ENCODE data around the gene GNAZ. TPM values are rescaled to one million over a fixed set of nuclear protein-coding genes. Genes with fewer than 3 reads are reported as not detected.

GNAZ gene
- total and polyA plus RNA-seq, 8 donors = 4.3 to 18.8 (median 9.4) TPM

DNA sequence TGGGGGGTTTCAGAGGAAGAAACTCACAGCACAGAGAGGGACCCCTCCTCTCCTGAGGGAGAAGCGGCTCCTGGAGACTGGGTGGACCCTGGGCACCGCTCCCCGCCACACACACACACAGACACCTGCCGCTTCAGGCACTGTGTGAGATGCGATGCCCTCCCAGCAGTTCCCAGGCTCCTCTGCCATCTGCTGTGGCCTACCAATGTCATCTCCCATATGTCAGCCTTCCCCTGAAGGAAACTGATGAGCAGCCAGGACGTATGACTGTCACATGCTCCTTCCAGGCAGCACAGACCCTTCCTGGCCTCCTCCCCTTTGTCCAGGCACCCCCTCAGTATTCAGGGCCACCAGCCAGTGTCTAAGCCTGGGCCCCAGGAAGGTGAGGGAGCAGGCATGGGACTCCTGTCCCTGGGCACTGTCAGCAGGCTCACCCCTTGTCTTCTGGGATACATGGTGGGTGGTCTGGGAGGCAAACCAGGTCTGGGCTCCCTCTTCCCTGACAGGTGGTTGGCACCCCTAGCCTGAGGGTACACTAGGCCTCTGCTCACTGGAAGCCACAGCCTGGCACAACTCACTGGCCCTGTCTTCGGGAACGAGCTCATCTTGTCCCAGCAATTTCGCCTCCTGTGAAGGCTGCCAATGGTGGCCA, 98.2 kb downstream of the GNAZ start:
- TF ChIP-seq, protein P1, sequence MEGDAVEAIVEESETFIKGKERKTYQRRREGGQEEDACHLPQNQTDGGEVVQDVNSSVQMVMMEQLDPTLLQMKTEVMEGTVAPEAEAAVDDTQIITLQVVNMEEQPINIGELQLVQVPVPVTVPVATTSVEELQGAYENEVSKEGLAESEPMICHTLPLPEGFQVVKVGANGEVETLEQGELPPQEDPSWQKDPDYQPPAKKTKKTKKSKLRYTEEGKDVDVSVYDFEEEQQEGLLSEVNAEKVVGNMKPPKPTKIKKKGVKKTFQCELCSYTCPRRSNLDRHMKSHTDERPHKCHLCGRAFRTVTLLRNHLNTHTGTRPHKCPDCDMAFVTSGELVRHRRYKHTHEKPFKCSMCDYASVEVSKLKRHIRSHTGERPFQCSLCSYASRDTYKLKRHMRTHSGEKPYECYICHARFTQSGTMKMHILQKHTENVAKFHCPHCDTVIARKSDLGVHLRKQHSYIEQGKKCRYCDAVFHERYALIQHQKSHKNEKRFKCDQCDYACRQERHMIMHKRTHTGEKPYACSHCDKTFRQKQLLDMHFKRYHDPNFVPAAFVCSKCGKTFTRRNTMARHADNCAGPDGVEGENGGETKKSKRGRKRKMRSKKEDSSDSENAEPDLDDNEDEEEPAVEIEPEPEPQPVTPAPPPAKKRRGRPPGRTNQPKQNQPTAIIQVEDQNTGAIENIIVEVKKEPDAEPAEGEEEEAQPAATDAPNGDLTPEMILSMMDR (IDR thresholded peaks at IDR 0.05) = no peak
- no peak for TF ChIP-seq EP300 (IDR thresholded peaks at IDR 0.05)
- no peaks in the 10 kb centered on the region for H3K36me3 ChIP-seq
- no peak overlapping the region for H3K27ac ChIP-seq
- no peak overlapping the region for H3K4me3 ChIP-seq
- no peak for DNase-seq
- 85 to 100% (median 91%) methylated on average over 3 to 9 of the region's 9 CpGs for WGBS, 5 donors
- H3K4me1 ChIP-seq = peaks cover 0 to 9% (median 6%) of the 10 kb centered on the region in 4 donors
- no peaks in the 10 kb centered on the region for H3K27me3 ChIP-seq
- intact Hi-C loops (cut with DNase I; ENCODE audit: low total_unique reads) = no loop called here
- no peaks in the 10 kb centered on the region for H3K9me3 ChIP-seq

DNA sequence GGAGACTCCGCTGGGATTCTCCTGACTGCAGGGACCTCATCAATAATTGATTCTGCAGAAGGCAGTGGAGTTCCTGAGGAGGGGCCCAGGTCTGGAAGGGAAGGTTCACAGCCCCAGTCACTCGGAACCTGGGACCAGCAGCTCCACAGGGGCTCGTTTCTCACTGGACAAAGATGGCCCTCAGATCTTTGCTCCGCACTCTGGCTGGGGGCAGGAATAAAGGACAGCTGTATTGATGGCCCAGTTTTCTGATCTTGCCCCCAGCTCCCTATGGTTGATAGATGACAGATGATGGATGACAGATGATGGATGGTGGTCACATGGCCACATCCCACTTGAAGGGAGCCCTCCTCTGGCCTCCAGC, 98.7 kb downstream of the GNAZ start:
- no peak overlapping the region for H3K27ac ChIP-seq
- WGBS, 5 donors = 91 to 98% (median 92%) methylated on average over 4 of the region's 4 CpGs
- TF ChIP-seq POLR2AphosphoS5 (IDR thresholded peaks at IDR 0.05) = no peak
- TF ChIP-seq EP300 (IDR thresholded peaks at IDR 0.05) = no peak
- TF ChIP-seq, protein P1 (IDR thresholded peaks at IDR 0.05) = no peak
- TF ChIP-seq POLR2A (IDR thresholded peaks at IDR 0.05) = no peak
- peaks cover 0 to 5% (median 2%) of the 10 kb centered on the region in 4 donors for H3K4me1 ChIP-seq
- H3K4me3 ChIP-seq = no peak overlapping the region
- no peaks in the 10 kb centered on the region for H3K27me3 ChIP-seq
- no peaks in the 10 kb centered on the region for H3K36me3 ChIP-seq
- intact Hi-C loops (cut with DNase I; ENCODE audit: low total_unique reads) = no loop called here
- H3K9me3 ChIP-seq = no peaks in the 10 kb centered on the region
- DNase-seq = no peak

Small RNA genes lying within 50 kb of the gene (small RNA-seq; reads per million reads assigned to genes)
- gene RF00017 = 0 reads per million in 4 donors
- gene RF00066 = 0 reads per million in 4 donors

Other genes with a start within 250 kb of the GNAZ start
- gene IGLL5, start 182.7 kb upstream of the GNAZ start, total RNA-seq = 10 to 100 TPM in 2 of 5 donors, 1 to 10 TPM in 1, not detected in 2; 2.0 to 53.1 (median 12.3) TPM
- gene IGLL5, start 182.7 kb upstream of the GNAZ start, polyA plus RNA-seq = 10 to 100 TPM; 19.7 to 22.6 (median 19.8) TPM
- gene RSPH14, start 71.5 kb downstream of the GNAZ start, total RNA-seq = not detected
- gene RSPH14, start 71.5 kb downstream of the GNAZ start, polyA plus RNA-seq = 1 to 10 TPM in 1 of 3 donors, not detected in 2; 2.0 TPM
- gene RAB36, start 75.0 kb downstream of the GNAZ start, total RNA-seq = 1 to 10 TPM in 2 of 5 donors, under 1 TPM in 2, not detected in 1; 0.58 to 7.6 (median 1.1) TPM
- gene RAB36, start 75.0 kb downstream of the GNAZ start, polyA plus RNA-seq = 1 to 10 TPM; 1.6 to 1.9 (median 1.7) TPM
- 10 to 100 TPM; 12.8 to 80.1 (median 41.5) TPM for gene BCR, start 110.0 kb downstream of the GNAZ start, total RNA-seq
- 10 to 100 TPM; 10.4 to 14.7 (median 14.1) TPM for gene BCR, start 110.0 kb downstream of the GNAZ start, polyA plus RNA-seq

Data from stomach (tissue), 9 donors.